Hematopoietic multipotent progenitor cell treated with erythropoietin and hydrocortisone succinate and interleukin-3 and kit ligand, for 8 days (in vitro differentiated cells): ENCODE results near the gene TSHB.
"Not testable (repeated sequence)": the region's sequence is repeated elsewhere in the genome, so short reads cannot be mapped to it uniquely, and the experiment has no call there.

Experiments
- DNase-seq: peaks from one replicate; pipeline ENCODE4 v3.0.0-alpha.2; 2015

Gene TSHB

GRCh38 chr1:115029526-115029925, at the start of gene TSHB:
Gene TSHB (plus strand): TSS chr1:115029826. CDS start chr1:115033363, 3,537 bp downstream.
- DNase-seq = no peak

DNA sequence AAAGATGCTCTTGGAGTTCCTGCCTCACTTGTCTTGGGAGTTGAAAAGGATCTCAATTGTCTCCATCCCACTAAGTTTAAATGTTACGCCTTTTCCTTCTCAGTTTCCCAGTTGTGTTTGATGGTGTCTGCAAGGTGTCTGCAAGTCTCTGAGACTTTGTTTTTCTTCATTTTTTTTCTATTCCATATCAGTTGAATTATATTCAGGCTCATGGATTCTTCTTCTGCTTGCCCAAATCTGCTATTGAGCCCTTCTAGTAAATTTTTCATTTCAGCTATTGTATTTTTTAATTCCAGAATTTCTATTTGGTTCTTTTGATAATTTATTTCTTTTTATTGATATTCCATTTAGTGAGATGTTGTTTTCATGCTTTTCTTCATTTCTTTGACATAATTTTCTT, 47.4 kb upstream of the TSHB start:
- no peak for DNase-seq

- DNase-seq = no peak
These were observed 43.3 kb upstream of the TSHB start for GRCh38 chr1:114986286-114986685.

GRCh38 chr1:114988095-114988494, 41.5 kb upstream of the TSHB start:
- no peak for DNase-seq

DNA sequence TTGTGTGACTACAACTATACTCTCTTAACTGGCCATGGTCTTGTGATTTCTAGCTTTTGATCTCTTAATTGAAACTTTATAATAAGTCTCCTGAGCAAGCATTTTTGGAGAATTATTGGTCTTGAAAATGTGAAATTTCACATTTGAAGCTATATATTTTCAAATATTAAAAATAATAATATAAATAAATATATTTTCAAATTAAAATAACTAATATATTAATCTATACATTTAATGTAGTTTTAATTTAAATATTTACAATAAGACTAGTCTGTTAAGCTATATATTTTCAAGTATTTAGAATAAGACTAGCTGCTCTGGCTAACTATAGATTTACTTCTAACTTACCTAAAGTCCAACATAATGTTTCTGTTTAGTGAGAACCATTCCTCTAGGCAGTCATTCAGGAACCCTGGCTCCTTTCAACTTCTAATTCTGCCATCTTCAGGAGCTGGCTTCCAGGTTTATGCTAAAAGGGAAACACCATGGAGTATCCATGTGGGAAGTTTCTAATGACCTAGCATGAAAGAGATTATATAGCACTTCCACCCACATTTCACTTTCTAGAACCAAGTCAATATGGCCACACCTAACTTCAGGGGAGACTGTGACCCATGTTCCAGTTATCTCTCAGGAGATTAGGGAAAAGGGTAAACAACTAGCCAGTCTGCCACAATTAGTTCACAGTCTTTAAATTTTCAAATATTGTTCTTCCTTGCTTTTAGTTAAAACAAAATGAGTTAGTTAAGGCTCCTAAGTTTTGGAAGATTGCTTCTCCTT, 31.9 kb upstream of the TSHB start:
- no peak for DNase-seq

DNA sequence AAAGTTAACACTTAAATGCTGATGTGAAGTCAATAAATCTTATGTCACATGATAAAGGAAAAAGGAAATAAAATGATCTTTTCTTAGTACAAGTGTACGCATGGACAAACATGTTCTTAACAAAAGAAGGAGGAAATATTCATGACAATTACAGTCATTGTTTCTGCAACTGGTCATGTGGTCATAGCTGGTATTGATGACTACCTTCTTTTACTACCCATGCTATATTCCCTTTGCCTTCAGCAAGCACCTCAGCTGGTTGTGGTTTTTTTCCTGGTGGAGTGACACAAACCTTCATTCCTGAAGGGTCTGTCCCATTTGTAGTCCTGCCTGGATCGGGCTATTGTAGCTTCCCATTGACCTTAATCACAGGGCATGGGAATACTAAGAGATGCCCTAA, 23.4 kb upstream of the TSHB start:
- no peak for DNase-seq

- DNase-seq = no peak
These were observed 17.6 kb upstream of the TSHB start for GRCh38 chr1:115012006-115012405.

DNA sequence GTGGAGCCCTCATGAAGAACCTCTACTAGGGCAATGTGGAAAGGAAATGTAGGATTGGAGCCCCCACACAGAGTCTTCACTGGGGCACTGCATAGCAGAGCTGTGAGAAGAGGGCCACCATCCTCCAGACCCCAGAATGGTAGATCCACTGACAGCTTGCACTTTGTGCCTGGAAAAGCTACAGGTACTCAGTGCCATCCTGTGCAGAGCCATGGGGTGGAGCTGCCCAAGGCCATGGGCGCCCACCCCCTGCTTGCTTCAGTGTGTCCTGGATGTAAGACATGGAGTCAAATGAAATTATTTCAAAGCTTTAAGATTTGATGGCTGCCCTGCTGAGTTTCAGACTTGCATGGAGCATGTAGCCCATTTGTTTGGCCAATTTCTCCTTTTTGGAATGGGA, 17.2 kb upstream of the TSHB start:
- no peak for DNase-seq

DNA sequence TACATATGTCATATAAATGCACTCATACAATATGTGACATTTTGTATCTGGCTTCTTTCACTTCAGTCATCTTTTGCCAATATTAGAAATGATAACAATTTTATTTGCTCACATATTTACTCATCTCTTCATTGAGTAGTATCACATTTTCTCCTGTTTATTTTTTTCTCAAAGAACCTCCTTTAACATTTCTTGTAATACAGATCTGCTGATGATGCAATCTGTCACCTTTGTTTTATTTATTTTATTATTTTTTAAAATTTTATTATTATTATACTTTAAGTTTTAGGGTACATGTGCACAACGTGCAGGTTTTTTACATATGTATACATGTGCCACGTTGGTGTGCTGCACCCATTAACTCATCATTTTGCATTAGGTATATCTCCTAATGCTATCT, 15.8 kb upstream of the TSHB start:
- no peak for DNase-seq

GRCh38 chr1:115019549-115019948, 10.1 kb upstream of the TSHB start:
- not testable (repeated sequence) for DNase-seq

GRCh38 chr1:115021145-115021544, 8.5 kb upstream of the TSHB start:
- DNase-seq = no peak

- DNase-seq = no peak
These were observed 6.0 kb upstream of the TSHB start for GRCh38 chr1:115023593-115023992.

GRCh38 chr1:115031595-115031994, 2.0 kb downstream of the TSHB start:
- DNase-seq = no peak

- DNase-seq = no peak
These were observed 6.0 kb downstream of the TSHB start for GRCh38 chr1:115035652-115036051.

DNA sequence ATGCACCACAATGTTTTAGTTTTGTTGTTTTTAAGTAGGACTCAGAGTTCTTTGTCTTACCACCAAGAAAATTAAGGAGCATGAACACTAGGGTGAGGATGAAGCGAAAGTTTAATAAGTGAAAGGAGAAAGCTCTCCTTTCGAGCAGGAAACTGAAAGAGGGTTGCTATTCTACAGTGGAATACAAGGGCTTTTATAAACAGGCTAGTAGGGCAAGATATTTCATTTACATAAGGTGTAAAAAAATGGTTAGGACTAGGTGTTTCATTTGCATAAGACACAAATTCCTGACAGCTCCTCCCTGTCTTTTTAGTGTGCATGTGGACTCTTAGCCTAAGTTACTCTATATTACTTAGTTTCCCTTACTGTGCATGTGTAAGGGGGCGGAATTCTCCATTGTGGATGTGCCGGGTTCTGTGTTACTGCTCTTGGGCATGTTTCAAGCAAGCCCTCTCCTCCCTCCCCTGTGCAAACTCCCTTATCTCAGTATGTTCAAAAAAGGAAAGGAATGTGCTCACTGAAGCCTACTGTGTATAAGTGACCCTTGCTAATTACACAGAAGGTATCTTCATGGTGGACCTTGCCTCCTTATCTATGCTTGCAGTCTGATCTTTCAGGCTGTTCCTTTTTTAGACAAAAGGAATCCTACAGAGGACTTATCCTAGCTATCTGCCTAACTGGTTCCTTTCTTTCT, 7.3 kb downstream of the TSHB start:
- no peak for DNase-seq

DNA sequence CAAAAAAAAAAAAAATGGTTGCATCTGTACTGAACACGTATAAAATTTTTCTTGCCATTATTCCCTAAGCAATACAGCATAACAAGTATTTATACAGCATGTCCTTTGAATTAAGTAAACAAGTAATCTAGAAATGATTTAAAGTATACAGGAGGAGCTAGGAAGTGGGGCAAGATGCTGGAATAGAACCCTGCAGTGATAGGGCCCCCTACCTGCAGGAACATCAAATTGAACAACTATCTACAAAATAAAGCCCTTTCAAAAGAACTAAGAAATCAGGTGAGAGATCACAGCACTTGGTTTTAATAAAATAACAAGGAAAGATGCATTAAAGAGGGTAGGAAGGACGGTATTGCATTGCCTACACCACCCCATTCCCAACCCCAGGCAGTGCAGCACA, 10.9 kb downstream of the TSHB start:
- no peak for DNase-seq

GRCh38 chr1:115041654-115042053, 12.0 kb downstream of the TSHB start:
- peak; percentile 6 for DNase-seq

DNA sequence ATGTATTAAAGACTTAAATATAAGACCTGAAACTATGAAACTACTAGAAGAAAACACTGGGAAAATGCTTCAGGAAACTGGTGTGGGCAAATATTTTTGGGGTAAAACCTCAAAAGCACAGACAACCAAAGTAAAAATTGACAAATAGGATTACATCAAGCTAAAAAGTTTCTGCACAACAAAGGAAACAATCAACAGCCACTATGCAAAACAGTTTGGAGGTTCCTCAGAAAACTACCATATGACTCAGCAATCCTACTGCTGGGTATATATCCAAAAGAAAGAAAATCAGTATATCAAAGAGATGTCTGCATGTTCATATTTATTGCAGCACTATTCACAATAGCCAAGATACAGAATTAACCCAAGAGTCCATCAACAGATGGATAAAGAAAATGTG, 17.1 kb downstream of the TSHB start:
- no peak for DNase-seq

- DNase-seq = no peak
These were observed 22.2 kb downstream of the TSHB start for GRCh38 chr1:115051850-115052249.

GRCh38 chr1:115052454-115053083, 22.9 kb downstream of the TSHB start:
- DNase-seq = peak; percentile 72

DNA sequence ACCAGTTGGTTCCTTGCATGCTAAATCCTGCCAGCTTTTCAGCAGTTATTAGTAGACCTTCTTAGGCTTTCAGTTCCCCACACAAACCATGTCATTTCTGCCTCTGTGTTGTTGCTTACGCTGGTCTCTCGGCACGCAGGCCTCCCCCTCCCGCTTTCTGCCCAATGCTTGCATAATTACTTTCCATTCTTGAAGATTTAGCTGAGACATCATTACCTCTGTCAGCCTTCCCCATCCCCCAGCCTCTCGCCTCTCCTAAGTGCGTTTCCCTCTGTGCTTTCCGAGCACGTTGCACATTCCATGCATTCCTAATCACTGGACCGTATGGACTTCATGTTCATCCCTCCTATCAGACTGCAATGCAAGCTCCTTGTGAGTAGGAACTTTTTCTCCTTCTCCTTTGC, 26.8 kb downstream of the TSHB start:
- DNase-seq = no peak

- DNase-seq = no peak
These were observed 28.1 kb downstream of the TSHB start for GRCh38 chr1:115057661-115058254.

- no peak for DNase-seq
These were observed 29.7 kb downstream of the TSHB start for GRCh38 chr1:115059316-115059715.

DNA sequence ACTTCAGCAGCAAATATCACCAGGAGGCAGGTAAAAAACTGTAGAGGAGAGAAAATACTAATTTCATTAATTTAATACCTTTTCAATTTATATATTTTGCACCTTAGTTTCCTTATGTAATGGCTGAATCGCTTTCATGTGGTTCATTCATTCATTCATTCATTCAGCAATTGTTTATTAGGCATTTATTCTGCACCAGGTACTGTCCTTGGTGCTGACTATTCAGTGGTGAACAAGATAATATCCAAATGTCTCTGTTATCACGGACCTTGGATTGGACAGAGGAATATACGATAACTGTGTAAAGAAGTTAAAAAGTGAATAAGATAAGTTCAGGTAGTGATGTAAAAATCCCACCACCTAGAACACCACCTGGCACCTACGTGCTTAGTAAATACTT, 30.9 kb downstream of the TSHB start:
- DNase-seq = no peak
